Natural killer cell (primary cell): ENCODE measurements around the gene ELP5. TPM values are rescaled to one million over a fixed set of nuclear protein-coding genes. Genes with fewer than 3 reads are reported as not detected.

Source experiments
- ATAC-seq, 3 donors: fragments of 150-1000 bp in 2 of 3; fragments of 200-7000 bp in 1 of 3; cut with Tn5 transposase; 1 replicate in 1 of 3; 2 replicates in 2 of 3; pipeline ENCODE4 v1.10.0; 2021; ENCODE audit warnings: mild to moderate bottlenecking in 2 of 3, moderate library complexity in 2 of 3
- DNase-seq, 2 donors: peaks; one replicate each; pipeline versions ENCODE4 v3.0.0 to v3.0.0-alpha.2; 2013 to 2021; ENCODE audit warnings: mixed read lengths in 1 of 2
- H3K27ac ChIP-seq: one replicate; pipeline ENCODE4 v1.5.1; 2013; ENCODE audit warnings: mild to moderate bottlenecking, low read length
- H3K27me3 ChIP-seq: one replicate; pipeline ENCODE4 v1.6.1; 2013; ENCODE audit warnings: low read length; ENCODE audit not compliant: control insufficient read depth, insufficient read depth
- H3K36me3 ChIP-seq: one replicate; pipeline ENCODE4 v1.6.1; 2013; ENCODE audit warnings: low read length; ENCODE audit not compliant: control insufficient read depth, insufficient read depth
- H3K4me1 ChIP-seq: one replicate; pipeline ENCODE4 v1.6.1; 2013; ENCODE audit warnings: low read length; ENCODE audit not compliant: control insufficient read depth, insufficient read depth
- H3K4me3 ChIP-seq: one replicate; pipeline ENCODE4 v1.5.1; 2013; ENCODE audit warnings: low read length
- H3K9me3 ChIP-seq: one replicate; pipeline ENCODE4 v1.6.1; 2013; ENCODE audit warnings: low read length; ENCODE audit not compliant: control insufficient read depth, insufficient read depth
- H3K27ac Mint-ChIP-seq, 2 donors: one replicate each; pipeline ENCODE4 v1.8.0; 2022; ENCODE audit warnings: mild to moderate bottlenecking in 2 of 2, mixed read lengths in 2 of 2, moderate library complexity in 1 of 2
- H3K27me3 Mint-ChIP-seq, 2 donors: one replicate each; pipeline ENCODE4 v1.8.0; 2022; ENCODE audit warnings: low read depth in 2 of 2, mixed read lengths in 2 of 2
- H3K36me3 Mint-ChIP-seq: one replicate; pipeline ENCODE4 v1.8.0; 2022; ENCODE audit warnings: mixed read lengths
- H3K4me1 Mint-ChIP-seq, 2 donors: one replicate each; pipeline ENCODE4 v1.8.0; 2022; ENCODE audit warnings: mixed read lengths in 2 of 2
- H3K4me3 Mint-ChIP-seq: one replicate; pipeline ENCODE4 v1.8.0; 2022; ENCODE audit warnings: mild to moderate bottlenecking, moderate library complexity, mixed read lengths
- H3K9me3 Mint-ChIP-seq, 2 donors: one replicate each; pipeline ENCODE4 v1.8.0; 2022; ENCODE audit warnings: mixed read lengths in 2 of 2
- WGBS: methylation state at CpG from one replicate; pipeline ENCODE4 v1.1.7; 2013; ENCODE audit warnings: missing lambda C conversion rate; ENCODE audit not compliant: insufficient coverage; 5-methylcytosine and 5-hydroxymethylcytosine counted together
- intact Hi-C: fragments of 100-400 bp; cut with micrococcal nuclease; formaldehyde crosslinking; loops from one replicate; pipeline ENCODE4 v1.14.2; 2022
- total RNA-seq, 4 donors: library from RNA; stranded (reverse); fragments of 120-200 nt in 1 of 4; gene quantifications; one replicate each; pipeline versions ENCODE4 v1.2.3 to v1.2.4, GENCODE V29; 2013 to 2022
- TF ChIP-seq, protein P1 (sequence below): fragments of 200-600 bp; IDR thresholded peaks from one replicate; pipeline ENCODE4 v1.8.0; 2022; ENCODE audit warnings: antibody characterized with exemption

Gene ELP5
- total RNA-seq, 3 donors from 2014 or later (not counting 1 experiment from before 2014, with no cell fraction given), result 30.1 to 38.5 (median 30.3) TPM

DNA sequence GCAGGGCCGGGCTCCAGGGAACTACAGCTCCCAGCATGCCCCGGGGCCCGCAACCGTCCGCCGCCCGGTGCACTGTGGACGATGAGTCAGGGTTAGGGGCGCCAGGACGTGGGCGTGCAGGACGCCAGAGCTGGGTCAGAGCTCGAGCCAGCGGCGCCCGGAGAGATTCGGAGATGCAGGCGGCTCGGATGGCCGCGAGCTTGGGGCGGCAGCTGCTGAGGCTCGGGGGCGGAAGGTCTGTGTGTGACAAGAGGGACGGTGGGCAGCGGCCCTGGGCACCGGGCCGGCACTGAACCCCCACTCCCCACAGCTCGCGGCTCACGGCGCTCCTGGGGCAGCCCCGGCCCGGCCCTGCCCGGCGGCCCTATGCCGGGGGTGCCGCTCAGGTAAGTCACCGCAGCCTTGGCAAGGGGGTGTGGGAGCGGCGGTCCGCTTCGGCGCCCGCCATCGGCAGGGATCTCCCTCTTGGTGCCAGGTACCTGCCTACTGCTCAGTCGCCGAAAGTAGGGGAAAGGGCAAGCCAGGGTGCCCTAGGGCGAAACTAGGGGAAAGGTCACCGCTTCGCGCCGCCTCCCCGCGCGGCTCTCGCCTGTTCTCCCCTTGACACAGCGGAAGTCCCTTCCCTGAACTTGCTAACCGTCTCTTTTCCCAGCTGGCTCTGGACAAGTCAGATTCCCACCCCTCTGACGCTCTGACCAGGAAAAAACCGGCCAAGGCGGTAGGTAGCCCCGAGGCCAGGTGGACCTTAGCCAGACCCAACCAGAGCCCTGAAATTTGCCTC, 32.0 kb upstream of the ELP5 start, which contains the start of the genes ACADVL and DLG4:
TSS of gene ACADVL (plus strand) at position 127 of the 781 bp plus-strand sequence. CDS start at position 174, 47 bp downstream.
TSS of gene DLG4 (minus strand) at position 25 of the 781 bp plus-strand sequence.
- H3K27me3 Mint-ChIP-seq, result peaks cover 0 to 4% of the 10 kb centered on the region in 2 donors
- peak; percentile 77 to 84 for DNase-seq
- Histone ChIP-seq H3K9me3 (no peaks in the 10 kb centered on the region), H3K4me1 (peaks cover 39% of the 10 kb centered on the region), H3K4me3 (peak within 1 kb of the TSS; percentile 77), H3K27ac (peak within 1 kb of the TSS; percentile 65), H3K36me3 (peaks cover 26% of the 10 kb centered on the region), H3K27me3 (no peaks in the 10 kb centered on the region)
- TF ChIP-seq, protein P1, sequence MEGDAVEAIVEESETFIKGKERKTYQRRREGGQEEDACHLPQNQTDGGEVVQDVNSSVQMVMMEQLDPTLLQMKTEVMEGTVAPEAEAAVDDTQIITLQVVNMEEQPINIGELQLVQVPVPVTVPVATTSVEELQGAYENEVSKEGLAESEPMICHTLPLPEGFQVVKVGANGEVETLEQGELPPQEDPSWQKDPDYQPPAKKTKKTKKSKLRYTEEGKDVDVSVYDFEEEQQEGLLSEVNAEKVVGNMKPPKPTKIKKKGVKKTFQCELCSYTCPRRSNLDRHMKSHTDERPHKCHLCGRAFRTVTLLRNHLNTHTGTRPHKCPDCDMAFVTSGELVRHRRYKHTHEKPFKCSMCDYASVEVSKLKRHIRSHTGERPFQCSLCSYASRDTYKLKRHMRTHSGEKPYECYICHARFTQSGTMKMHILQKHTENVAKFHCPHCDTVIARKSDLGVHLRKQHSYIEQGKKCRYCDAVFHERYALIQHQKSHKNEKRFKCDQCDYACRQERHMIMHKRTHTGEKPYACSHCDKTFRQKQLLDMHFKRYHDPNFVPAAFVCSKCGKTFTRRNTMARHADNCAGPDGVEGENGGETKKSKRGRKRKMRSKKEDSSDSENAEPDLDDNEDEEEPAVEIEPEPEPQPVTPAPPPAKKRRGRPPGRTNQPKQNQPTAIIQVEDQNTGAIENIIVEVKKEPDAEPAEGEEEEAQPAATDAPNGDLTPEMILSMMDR, result no peak
- H3K9me3 Mint-ChIP-seq, result no peaks in the 10 kb centered on the region
- H3K36me3 Mint-ChIP-seq, result no peaks in the 10 kb centered on the region
- H3K4me1 Mint-ChIP-seq, result peaks cover 19 to 49% of the 10 kb centered on the region in 2 donors
- peak; percentile 83 to 88 (median 83) for ATAC-seq
- H3K27ac Mint-ChIP-seq, result peak within 1 kb of the TSS; percentile 94 to 98
- under 1% methylated on average over 63 of the region's 63 CpGs for WGBS
- intact Hi-C loops, result loop anchor here (5.0 to 10.0 kb wide), 2 partner anchors 32 to 465 kb away; partner anchors contain the start of genes CTDNEP1, ELP5, TP53 and WRAP53
- H3K4me3 Mint-ChIP-seq, result peak within 1 kb of the TSS; percentile 98

- peaks cover 19 to 47% of the 10 kb centered on the region in 2 donors for H3K4me1 Mint-ChIP-seq
- Histone ChIP-seq H3K4me3 (peak overlapping the region; percentile 77), H3K27ac (peak overlapping the region; percentile 65), H3K27me3 (no peaks in the 10 kb centered on the region), H3K9me3 (no peaks in the 10 kb centered on the region), H3K36me3 (peaks cover 34% of the 10 kb centered on the region), H3K4me1 (peaks cover 33% of the 10 kb centered on the region)
- intact Hi-C loops, result no loop called here
- peak; percentile 37 to 63 (median 45) for ATAC-seq
- no peaks in the 10 kb centered on the region for H3K36me3 Mint-ChIP-seq
- peak overlapping the region; percentile 98 for H3K4me3 Mint-ChIP-seq
- 39% methylated on average over 11 of the region's 11 CpGs for WGBS
- H3K27ac Mint-ChIP-seq, result peak overlapping the region; percentile 94 to 98
- peak; percentile 41 to 80 for DNase-seq
- H3K27me3 Mint-ChIP-seq, result peaks cover 0 to 4% of the 10 kb centered on the region in 2 donors
- TF ChIP-seq, protein P1, result peak; percentile 23
- no peaks in the 10 kb centered on the region for H3K9me3 Mint-ChIP-seq
Observed at GRCh38 chr17:7220593-7221277, 31.3 kb upstream of the ELP5 start.

DNA sequence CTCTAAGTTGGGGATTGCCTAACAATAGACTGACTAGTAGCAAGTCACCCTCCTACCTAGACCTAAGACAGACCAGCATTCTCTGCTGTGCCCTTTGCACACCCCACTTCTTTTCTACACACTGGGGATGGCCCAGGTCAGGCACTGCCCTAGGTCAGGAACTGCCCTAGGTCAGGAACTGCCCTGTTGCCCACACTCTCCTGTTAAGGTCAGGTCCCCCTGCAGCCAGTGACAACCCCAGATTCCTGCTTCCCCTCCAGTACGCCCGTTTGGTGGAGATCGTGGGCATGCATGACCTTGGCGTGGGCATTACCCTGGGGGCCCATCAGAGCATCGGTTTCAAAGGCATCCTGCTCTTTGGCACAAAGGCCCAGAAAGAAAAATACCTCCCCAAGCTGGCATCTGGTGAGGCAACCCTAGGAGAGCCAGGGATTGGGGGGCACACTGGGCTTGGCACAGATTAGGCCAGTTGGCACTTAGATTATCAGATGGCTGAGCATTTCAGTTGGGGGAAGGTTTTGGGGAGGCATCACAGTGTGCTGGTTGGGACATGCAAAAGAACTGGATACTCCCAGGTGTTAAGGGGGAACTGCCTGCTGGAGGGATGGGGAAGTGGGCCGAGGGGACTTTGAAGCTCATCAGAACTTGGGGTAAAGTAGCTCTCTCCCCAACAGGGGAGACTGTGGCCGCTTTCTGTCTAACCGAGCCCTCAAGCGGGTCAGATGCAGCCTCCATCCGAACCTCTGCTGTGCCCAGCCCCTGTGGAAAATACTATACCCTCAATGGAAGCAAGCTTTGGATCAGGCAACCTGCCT, 30.5 kb upstream of the ELP5 start:
- intact Hi-C loops, result no loop called here
- H3K27me3 Mint-ChIP-seq, result peaks cover 0 to under 1% of the 10 kb centered on the region in 2 donors
- peak overlapping the region; percentile 94 to 98 for H3K27ac Mint-ChIP-seq
- ATAC-seq, result no peak
- 91% methylated on average over 10 of the region's 10 CpGs for WGBS
- TF ChIP-seq, protein P1, result no peak
- H3K4me1 ChIP-seq, result peaks cover 33% of the 10 kb centered on the region
- peak overlapping the region; percentile 98 for H3K4me3 Mint-ChIP-seq
- H3K9me3 ChIP-seq, result no peaks in the 10 kb centered on the region
- no peak overlapping the region for H3K27ac ChIP-seq
- no peak for DNase-seq
- peaks cover 40% of the 10 kb centered on the region for H3K36me3 ChIP-seq
- H3K4me1 Mint-ChIP-seq, result peaks cover 19 to 40% of the 10 kb centered on the region in 2 donors
- no peaks in the 10 kb centered on the region for H3K27me3 ChIP-seq
- no peak overlapping the region for H3K4me3 ChIP-seq
- no peaks in the 10 kb centered on the region for H3K9me3 Mint-ChIP-seq
- H3K36me3 Mint-ChIP-seq, result no peaks in the 10 kb centered on the region
